Stimulated activated naive CD8-positive, alpha-beta T cell treated with anti-CD3 and anti-CD28 coated beads, Interleukin-15, Interleukin-2, amounts not matched to agents 100 ng/mL and 50 ng/mL, for 24 hours (primary cell): ENCODE measurements around the gene RFX4.

ENCODE experiments used
- H3K27ac Mint-ChIP-seq: one replicate; pipeline ENCODE4 v1.8.0; 2021; ENCODE audit warnings: mild to moderate bottlenecking, mixed read lengths
- H3K27me3 Mint-ChIP-seq: one replicate; pipeline ENCODE4 v1.8.0; 2021; ENCODE audit warnings: mixed read lengths
- H3K36me3 Mint-ChIP-seq: one replicate; pipeline ENCODE4 v1.8.0; 2021; ENCODE audit warnings: low read depth, mixed read lengths
- H3K4me1 Mint-ChIP-seq: one replicate; pipeline ENCODE4 v1.8.0; 2021; ENCODE audit warnings: low read depth, mixed read lengths
- H3K4me3 Mint-ChIP-seq: one replicate; pipeline ENCODE4 v1.8.0; 2021; ENCODE audit warnings: mild to moderate bottlenecking, mixed read lengths
- H3K9me3 Mint-ChIP-seq: one replicate; pipeline ENCODE4 v1.8.0; 2021; ENCODE audit warnings: mixed read lengths

RFX4 gene

DNA sequence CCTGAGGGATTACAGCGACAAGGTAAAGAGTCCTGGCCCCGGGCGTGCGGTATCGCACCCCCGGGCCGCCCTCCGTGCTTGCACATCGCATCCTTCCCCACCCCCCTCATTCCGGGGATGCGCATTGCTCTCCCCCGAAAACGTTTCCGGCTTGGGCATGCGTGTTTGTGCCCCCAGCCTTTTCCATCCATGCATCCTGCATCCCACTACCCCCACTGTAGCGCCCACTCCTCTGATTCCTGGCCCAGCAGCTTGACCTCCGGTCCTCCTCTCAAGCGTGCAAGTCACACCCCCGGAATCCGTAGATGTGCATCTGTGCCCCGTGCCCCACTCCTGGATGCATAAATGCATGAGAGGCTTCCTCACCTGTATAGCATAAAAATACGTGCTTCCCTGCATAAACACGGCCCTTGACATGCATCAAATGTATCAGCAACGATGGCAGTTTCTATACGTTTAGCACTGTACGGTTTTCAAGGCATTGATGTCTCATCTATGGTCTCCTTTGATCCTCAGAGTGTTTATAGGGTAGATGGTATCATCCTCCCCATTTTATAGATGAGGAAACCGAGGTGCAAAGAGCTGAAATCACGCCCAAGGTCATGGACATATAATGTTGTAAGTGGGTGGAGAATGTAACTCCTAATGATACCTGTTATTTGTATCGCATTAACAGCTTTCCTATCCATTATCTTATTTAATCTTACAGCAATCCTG lies 192.2 kb downstream of the RFX4 start:
- Mint-ChIP-seq H3K27ac (peak overlapping the region; percentile 93), H3K36me3 (peaks cover 11% of the 10 kb centered on the region), H3K9me3 (no peaks in the 10 kb centered on the region), H3K4me3 (peak overlapping the region; percentile 99), H3K27me3 (no peaks in the 10 kb centered on the region), H3K4me1 (peaks cover 30% of the 10 kb centered on the region)

DNA sequence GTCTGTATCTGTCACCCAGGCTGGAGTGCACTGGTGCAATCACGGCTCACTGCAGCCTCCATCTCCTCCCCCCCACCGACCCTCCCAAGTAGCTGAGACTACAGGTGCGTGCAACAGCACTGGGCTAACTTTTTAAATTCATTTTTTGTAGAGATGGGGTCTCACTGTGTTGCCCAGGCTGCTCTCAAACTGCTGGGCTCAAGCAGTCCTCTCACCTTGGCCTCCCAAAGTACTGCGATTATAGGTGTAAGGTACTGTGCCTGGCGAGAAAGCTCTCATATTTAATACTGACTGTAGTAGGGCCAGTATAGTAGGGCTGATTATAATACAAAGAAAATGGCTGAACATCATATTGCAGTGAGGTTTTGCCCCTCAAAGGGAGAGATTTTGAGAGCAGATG lies 194.1 kb downstream of the RFX4 start:
- Mint-ChIP-seq H3K9me3 (no peaks in the 10 kb centered on the region), H3K27me3 (no peaks in the 10 kb centered on the region), H3K4me3 (no peak overlapping the region), H3K27ac (no peak overlapping the region), H3K4me1 (peaks cover 36% of the 10 kb centered on the region), H3K36me3 (peaks cover 11% of the 10 kb centered on the region)

DNA sequence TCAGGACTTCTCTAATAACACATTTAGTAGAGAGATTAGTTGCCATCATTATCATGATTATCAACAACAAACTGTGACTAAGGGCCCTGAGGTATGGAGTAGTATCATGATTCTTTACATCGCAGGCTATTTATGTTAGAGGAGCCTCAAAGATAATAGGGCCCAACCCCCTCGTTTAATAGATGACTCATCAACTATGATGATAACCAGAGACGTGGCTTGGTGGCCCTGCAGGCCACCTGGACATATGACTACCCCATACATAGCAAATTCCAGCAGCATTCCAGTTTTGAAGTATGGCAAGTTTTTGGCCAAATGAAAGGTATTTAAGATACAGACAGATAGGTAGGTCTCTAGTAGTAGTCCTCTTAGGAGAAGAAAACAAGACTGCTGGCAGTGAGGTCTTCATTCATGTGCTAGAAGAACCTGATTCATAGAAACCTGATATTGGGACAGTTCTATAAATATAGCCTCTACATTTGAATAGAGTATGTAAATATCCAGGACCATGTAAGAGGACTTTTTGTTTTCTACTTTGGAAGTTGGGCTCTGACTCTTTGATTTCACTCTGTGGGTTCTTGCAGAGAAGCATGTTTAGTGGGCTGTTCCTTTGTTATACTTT lies 197.3 kb downstream of the RFX4 start:
- Mint-ChIP-seq H3K4me3 (no peak overlapping the region), H3K27me3 (no peaks in the 10 kb centered on the region), H3K9me3 (no peaks in the 10 kb centered on the region), H3K27ac (no peak overlapping the region), H3K36me3 (peaks cover 20% of the 10 kb centered on the region), H3K4me1 (peaks cover 21% of the 10 kb centered on the region)

DNA sequence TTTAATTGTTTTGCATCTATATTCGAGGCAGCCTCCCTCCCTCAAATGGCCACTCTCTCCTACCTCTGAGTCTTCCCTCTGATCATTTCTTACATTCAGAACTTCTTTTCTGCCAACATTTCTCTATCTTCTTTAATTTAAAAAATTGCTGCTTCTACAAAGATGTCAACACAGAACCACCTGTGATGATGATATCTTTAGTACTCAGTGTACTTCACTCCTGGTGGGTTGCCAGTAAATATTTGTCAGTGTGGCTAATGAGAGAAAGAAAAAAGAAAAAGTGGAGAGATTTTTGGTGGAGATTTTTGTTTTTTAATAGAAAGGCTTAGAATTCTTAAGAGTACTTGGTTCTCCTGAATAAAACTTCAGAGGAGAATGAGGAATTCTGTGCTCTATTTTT lies 199.8 kb downstream of the RFX4 start:
- Mint-ChIP-seq H3K27me3 (no peaks in the 10 kb centered on the region), H3K4me3 (no peak overlapping the region), H3K4me1 (peaks cover 6% of the 10 kb centered on the region), H3K27ac (no peak overlapping the region), H3K36me3 (peaks cover 16% of the 10 kb centered on the region), H3K9me3 (no peaks in the 10 kb centered on the region)

DNA sequence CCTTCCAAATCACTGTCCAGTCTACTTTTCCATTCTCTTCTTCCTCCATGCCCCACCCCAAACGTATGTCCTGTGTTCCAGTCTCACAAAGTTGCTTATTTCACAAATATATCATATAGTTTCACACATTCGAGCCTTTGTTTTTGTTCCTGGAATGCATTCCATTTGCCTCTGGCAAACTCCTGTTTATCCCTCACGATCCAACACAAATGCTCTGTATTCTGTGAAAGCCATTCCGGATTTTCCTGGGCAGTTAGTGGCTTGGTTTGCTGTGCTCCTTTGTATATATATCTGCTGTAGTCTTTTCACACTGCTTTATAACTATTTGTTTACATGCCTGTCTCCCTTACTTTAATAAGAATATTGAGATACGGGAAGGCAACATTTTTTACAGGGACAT lies 200.7 kb downstream of the RFX4 start:
- H3K9me3 Mint-ChIP-seq = no peaks in the 10 kb centered on the region
- peaks cover 6% of the 10 kb centered on the region for H3K4me1 Mint-ChIP-seq
- H3K27ac Mint-ChIP-seq = no peak overlapping the region
- H3K4me3 Mint-ChIP-seq = no peak overlapping the region
- no peaks in the 10 kb centered on the region for H3K27me3 Mint-ChIP-seq
- peaks cover 21% of the 10 kb centered on the region for H3K36me3 Mint-ChIP-seq

DNA sequence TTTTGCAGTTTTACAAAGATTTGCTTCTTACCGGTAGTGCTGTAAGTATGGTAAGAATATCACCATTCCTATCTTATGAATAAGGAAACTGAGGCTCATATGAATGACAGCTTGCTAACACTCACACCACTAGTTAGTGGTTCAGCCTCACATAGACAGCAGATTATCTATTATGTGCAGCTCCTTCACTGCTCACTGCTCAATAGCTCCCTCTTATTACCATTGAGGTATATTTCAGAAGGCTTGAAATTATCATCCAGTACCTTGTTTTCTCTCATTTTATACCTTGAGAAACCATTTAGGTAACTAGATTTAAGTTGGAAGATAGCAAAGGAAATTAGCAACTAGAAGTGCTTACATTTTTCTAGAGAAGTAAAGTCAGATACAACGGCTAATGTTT lies 207.2 kb downstream of the RFX4 start:
- Mint-ChIP-seq H3K4me3 (no peak overlapping the region), H3K27ac (no peak overlapping the region), H3K27me3 (no peaks in the 10 kb centered on the region), H3K9me3 (no peaks in the 10 kb centered on the region), H3K36me3 (peaks cover 49% of the 10 kb centered on the region), H3K4me1 (no peaks in the 10 kb centered on the region)

DNA sequence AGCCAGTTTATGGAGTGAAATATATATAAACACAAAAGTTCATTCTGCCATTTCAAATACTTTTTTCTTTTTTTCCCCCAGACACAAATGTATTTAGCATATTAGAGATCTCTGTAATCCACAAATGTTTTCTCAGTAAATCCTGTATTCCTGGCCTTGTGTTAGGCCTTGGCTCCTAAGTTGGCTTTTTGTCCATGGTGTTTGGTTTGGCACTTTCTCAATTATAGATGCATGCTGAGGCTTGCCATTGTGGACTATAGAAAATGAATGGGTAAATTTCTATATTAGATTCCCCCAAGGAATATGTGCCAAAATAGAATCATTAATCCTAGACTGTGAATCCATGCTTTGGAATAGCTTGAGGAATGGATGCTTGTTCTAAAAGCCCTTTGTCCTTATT lies 208.7 kb downstream of the RFX4 start:
- H3K4me3 Mint-ChIP-seq = no peak overlapping the region
- H3K27ac Mint-ChIP-seq = no peak overlapping the region
- H3K9me3 Mint-ChIP-seq = no peaks in the 10 kb centered on the region
- no peaks in the 10 kb centered on the region for H3K4me1 Mint-ChIP-seq
- H3K27me3 Mint-ChIP-seq = no peaks in the 10 kb centered on the region
- H3K36me3 Mint-ChIP-seq = peaks cover 46% of the 10 kb centered on the region

DNA sequence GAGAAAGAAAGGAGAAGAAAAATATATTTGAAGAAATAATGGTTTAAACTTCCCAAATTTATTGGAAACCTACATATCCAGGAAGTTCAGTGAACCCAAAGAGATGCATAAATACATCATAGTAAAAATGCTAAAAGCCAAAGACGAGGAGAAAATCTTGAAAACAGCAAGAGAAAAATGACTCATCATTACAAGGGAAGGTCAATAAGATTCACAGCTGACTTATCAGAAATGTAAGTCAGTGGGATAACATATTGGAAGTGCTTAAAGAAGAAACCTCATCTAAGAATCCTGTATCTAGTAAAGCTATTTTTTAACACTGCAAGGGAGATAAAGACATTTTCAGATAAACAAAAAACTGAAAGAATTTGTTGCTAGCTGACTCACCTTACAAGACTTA lies 211.6 kb downstream of the RFX4 start:
- no peaks in the 10 kb centered on the region for H3K27me3 Mint-ChIP-seq
- peaks cover 28% of the 10 kb centered on the region for H3K36me3 Mint-ChIP-seq
- no peaks in the 10 kb centered on the region for H3K9me3 Mint-ChIP-seq
- H3K4me1 Mint-ChIP-seq = no peaks in the 10 kb centered on the region
- H3K4me3 Mint-ChIP-seq = no peak overlapping the region
- H3K27ac Mint-ChIP-seq = no peak overlapping the region

DNA sequence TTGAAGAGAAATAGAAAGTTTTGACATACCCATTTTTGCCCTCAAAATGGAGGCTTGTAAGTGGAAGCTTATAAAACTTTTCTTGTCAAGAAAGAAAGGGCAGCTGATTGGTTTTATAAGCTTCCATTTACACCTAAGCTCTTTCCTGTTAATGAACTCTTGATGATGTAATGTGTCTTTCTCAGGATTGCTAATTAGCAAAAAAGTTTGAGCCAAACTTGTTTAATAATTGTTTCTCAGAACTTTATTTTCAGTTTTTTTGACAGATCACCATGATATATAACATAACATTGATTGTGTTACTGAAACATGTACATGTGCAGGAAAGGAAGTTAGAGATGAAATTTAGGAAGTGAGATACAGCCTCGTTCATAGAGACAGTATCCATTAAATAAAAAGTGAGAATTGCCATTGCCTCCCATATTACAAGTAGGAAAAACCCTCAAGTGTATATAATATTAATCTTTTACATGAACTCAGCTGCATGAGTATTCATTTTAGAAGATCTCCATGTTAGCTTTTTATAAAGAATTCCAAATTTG lies 218.4 kb downstream of the RFX4 start:
- H3K27ac Mint-ChIP-seq = no peak overlapping the region
- H3K36me3 Mint-ChIP-seq = peaks cover 23% of the 10 kb centered on the region
- H3K27me3 Mint-ChIP-seq = no peaks in the 10 kb centered on the region

DNA sequence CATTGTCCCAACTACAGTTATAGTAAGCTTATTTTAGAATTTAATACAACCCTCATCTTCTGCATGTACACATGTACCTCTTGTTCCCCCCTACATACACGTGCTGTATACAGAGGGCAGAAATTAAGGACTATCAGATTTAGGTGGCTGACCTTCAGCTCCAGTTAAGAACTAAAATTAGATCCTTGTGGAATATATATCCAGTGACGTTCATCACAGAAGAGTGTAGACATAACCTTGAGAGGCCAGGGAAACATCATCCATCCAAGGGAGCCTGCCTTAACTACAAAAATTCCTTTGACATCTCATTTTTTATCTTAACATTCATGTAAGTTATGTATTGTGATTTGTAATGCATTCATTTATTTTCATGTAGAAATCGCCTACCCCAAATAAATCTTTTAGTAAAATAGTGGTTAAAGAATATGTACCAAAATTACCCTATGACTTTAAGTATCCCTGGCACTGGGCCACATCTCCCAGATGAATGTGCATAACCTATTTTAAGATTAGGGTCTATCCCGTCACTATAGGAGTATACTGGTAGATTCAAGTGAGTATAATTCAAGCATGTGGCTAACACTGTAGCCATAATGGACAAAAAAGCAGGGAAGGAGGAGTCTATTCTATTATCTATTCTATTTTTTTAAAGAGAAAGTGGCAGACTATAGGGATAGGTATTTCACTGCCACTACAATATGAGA lies 219.2 kb downstream of the RFX4 start:
- Mint-ChIP-seq H3K27me3 (no peaks in the 10 kb centered on the region), H3K4me3 (no peak overlapping the region), H3K9me3 (no peaks in the 10 kb centered on the region), H3K4me1 (no peaks in the 10 kb centered on the region), H3K36me3 (peaks cover 26% of the 10 kb centered on the region), H3K27ac (no peak overlapping the region)

More for the DNA sequence above, 218.4 kb downstream of the RFX4 start:
- H3K4me1 Mint-ChIP-seq = no peaks in the 10 kb centered on the region
- H3K4me3 Mint-ChIP-seq = no peak overlapping the region
- H3K9me3 Mint-ChIP-seq = no peaks in the 10 kb centered on the region

DNA sequence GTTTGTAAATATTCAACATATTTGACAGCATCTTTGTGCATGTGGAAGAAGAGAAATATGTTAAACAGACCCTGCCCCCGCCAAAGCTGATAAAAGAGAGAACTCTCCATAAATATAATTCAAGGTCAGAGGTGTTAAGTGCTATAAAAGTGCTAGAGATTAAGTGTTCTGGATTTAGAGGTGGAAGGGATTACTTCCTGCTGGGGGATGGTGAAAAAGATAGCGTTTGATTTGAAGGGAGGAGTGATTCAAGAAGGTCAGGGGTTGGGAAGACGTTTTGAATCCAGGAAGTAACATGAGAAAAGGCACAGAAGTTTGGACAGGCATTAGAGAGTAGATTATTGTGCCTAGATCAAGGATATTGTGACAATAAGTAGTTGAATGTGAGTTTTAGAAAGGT lies 221.9 kb downstream of the RFX4 start:
- H3K27me3 Mint-ChIP-seq = no peaks in the 10 kb centered on the region
- no peak overlapping the region for H3K27ac Mint-ChIP-seq
- H3K4me1 Mint-ChIP-seq = no peaks in the 10 kb centered on the region
- H3K36me3 Mint-ChIP-seq = peaks cover 27% of the 10 kb centered on the region
- no peak overlapping the region for H3K4me3 Mint-ChIP-seq
- H3K9me3 Mint-ChIP-seq = no peaks in the 10 kb centered on the region
